ENCODE results near the gene AEBP1.

AEBP1 gene

DNA sequence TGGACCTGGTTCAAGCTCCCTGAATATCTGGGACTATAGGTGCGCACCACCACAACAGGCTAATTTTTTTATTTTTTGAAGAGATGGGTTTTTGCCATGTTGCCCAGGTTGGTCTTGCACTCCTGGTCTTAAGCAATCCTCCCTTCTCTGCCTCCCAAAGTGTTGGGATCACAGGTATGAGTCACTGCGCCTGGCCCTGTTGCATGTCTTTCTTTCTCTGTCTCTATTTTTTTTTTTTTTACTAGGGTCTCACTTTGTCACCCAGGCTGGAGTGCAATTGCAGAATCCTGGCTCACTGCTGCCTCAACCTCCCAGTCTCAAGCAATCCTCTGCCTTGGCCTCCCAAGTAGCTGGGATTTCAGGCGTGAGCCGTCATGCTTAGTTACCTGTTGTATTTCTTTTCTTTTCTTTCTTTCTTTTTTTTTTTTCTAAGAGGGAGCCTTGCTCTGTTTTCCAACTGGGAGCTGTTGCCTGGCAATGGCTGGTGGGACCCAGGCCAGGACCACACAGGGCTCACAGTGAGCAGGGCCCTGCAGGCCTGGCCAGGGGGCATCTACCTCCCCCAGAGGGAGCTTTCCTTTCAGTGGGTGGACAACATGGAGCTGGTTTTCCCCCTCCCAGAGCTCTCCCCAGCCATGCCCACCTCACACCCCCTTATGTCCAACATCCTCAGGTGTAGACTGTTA, 30.9 kb downstream of the AEBP1 start:
- no peak overlapping the region for H3K4me3 ChIP-seq (ENCODE audit: control insufficient read depth, low read depth, low read length)
- no peak for DNase-seq (ENCODE audit: low read depth)
- TF ChIP-seq, protein P1, sequence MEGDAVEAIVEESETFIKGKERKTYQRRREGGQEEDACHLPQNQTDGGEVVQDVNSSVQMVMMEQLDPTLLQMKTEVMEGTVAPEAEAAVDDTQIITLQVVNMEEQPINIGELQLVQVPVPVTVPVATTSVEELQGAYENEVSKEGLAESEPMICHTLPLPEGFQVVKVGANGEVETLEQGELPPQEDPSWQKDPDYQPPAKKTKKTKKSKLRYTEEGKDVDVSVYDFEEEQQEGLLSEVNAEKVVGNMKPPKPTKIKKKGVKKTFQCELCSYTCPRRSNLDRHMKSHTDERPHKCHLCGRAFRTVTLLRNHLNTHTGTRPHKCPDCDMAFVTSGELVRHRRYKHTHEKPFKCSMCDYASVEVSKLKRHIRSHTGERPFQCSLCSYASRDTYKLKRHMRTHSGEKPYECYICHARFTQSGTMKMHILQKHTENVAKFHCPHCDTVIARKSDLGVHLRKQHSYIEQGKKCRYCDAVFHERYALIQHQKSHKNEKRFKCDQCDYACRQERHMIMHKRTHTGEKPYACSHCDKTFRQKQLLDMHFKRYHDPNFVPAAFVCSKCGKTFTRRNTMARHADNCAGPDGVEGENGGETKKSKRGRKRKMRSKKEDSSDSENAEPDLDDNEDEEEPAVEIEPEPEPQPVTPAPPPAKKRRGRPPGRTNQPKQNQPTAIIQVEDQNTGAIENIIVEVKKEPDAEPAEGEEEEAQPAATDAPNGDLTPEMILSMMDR (conservative IDR thresholded peaks at IDR 0.05; ENCODE audit: control insufficient read depth, insufficient read depth, low read depth, low read length): no peak

DNA sequence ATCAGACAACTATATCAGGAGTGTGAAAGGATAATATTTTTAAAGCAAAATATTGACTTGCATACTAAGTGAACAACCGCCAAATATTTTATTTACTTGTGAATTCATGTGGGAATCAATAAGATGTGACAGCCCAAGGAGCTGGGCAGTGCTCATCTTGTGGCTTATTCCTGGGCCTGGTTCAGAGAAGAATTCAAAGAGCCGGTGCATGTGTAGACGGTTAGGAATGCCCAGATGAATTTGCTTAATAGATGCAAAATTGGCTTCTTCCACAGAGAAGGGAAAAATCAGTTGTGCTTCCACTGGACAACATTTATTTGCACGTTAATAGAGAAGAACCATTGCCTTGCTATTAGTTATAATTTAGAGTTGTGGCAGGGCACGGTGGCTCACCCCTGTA, 32.6 kb downstream of the AEBP1 start:
- TF ChIP-seq, protein P1 (conservative IDR thresholded peaks at IDR 0.05; ENCODE audit: control insufficient read depth, insufficient read depth, low read depth, low read length): no peak
- DNase-seq (ENCODE audit: low read depth): no peak
- H3K4me3 ChIP-seq (ENCODE audit: control insufficient read depth, low read depth, low read length): no peak overlapping the region

DNA sequence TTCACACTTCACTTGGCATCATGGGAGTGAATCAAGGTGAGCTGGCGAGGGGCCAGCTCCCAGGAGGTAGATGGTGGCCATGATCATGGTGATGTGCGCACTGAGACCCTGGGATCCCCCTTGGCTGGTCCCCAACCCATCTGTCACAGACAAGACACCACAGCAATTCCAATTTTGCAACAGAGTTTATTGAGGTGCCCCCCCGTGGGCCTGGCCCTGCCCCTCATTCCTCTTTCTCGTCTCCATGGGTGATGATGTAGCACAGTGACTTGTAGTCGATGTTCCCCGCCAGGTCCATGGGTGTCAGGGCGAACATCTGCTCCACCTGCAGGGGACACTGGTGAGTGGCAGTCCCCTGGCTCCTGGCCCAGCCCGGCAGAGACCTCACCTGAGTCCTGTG, 34.6 kb downstream of the AEBP1 start:
- no peak overlapping the region for H3K4me3 ChIP-seq (ENCODE audit: control insufficient read depth, low read depth, low read length)
- TF ChIP-seq, protein P1 (conservative IDR thresholded peaks at IDR 0.05; ENCODE audit: control insufficient read depth, insufficient read depth, low read depth, low read length): no peak
- DNase-seq (ENCODE audit: low read depth): no peak

DNA sequence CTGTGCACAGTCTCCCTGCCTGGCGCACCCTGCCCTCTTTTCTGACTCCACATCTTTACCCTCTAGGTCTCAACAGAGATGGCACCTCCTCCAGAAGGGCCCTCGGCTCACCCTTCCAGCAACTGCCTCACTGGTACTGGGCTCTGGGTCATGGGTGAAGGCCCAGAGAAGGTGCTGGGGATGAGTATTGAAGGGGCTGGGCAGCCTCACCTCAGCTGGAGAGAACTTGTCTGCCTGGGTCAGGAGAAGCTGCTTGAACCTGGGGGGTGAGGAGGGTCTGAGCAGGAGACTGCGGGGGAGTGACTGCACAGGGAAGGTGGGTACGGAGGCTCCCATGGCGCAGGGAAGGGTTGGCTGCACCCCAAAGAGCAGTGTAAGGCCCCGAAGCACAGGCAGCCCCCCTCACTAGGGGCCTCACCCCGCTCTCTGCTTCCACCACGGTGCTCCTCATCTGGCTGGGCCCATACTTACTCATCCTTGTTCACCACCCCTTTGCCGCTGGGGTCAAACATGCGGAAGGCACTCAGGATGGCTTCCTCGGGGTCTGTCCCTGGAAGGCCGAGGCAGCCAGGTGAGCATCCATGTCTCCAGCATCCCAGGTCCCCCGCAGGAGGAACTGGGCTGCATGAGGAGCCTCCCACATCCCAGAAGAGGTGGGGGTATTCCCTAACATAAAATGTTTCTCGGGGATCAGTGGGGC, 35.3 kb downstream of the AEBP1 start:
- DNase-seq (ENCODE audit: low read depth): no peak
- no peak overlapping the region for H3K4me3 ChIP-seq (ENCODE audit: control insufficient read depth, low read depth, low read length)
- TF ChIP-seq, protein P1 (conservative IDR thresholded peaks at IDR 0.05; ENCODE audit: control insufficient read depth, insufficient read depth, low read depth, low read length): no peak

DNA sequence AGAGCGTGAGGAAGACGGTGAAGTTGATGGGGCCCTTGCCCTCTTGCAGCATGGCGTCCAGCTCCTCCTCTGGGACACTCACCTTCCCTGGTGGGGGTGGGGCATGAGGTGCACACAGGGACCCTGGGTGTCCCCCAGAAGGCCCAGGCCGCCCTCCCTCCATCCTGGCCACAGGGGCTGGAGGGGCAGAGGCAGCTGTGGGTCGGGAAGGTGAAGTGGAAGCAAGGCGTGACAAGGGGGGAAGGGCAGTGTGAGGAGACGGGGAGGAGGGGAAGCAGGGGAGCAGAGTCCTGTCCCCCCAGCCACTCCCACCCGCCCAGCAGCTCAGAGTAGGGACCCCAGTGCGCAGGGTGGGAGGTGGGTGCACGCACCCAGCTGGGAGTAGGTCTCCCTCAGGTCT, 36.2 kb downstream of the AEBP1 start:
- TF ChIP-seq, protein P1 (conservative IDR thresholded peaks at IDR 0.05; ENCODE audit: control insufficient read depth, insufficient read depth, low read depth, low read length): no peak
- no peak overlapping the region for H3K4me3 ChIP-seq (ENCODE audit: control insufficient read depth, low read depth, low read length)
- no peak for DNase-seq (ENCODE audit: low read depth)

DNA sequence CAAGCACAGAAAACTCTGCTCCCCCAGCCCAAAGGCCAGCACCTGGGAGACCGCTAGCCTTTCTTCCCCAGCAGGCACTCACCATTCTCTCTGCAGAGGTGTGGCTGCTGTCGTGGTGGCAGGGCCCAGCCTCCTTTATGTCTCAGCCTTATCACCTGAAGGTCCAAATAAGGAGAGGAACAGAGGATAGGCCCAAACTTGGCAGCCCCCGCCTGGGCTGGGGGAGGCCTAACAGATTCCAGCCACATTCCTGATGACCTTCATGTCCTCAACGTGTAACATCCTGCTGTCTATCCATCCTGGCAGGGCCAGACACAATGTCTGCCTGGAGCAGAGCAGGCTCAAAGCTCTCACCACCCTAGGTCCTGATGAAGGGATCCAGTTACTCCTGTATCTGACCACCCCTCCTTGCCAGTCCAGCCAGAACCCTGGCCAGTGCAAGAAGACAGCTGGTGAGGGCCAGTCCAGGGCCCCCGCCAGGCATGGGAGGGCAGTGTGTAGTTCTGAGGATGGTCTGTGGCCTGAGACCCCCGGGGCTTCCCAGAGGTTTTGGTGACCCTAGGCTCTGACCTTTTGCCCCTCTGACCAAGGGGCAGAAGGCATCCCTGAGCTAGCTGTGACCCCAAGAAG, 37.2 kb downstream of the AEBP1 start, which contains the start of gene MYL7:
Gene MYL7 (minus strand): TSS at position 112 of the 630 bp plus-strand sequence. CDS start 27 bp downstream, at position 85.
- TF ChIP-seq, protein P1 (conservative IDR thresholded peaks at IDR 0.05; ENCODE audit: control insufficient read depth, insufficient read depth, low read depth, low read length): no peak
- no peak for DNase-seq (ENCODE audit: low read depth)
- H3K4me3 ChIP-seq (ENCODE audit: control insufficient read depth, low read depth, low read length): no peak within 1 kb of the TSS
